K562 (cell line): Measurements from ENCODE around the gene SEC14L1. TPM values are rescaled to one million over a fixed set of nuclear protein-coding genes. Genes with fewer than 3 reads are reported as not detected.

ENCODE experiments used
- KLF13 ChIP-seq: fragments of 450-650 bp; IDR thresholded peaks from 2 replicates; pipeline ENCODE4 v1.6.1; 2016; ENCODE audit warnings: missing genetic modification characterization, low read depth, mild to moderate bottlenecking, missing compliant biosample characterization, moderate library complexity, borderline replicate concordance
- RBM34 ChIP-seq: fragments of 200-400 bp; formaldehyde crosslinking; IDR thresholded peaks from 2 replicates; pipeline ENCODE4 v1.6.1; 2018; ENCODE audit warnings: low read length, borderline replicate concordance; ENCODE audit not compliant: insufficient read depth
- ZNF140 ChIP-seq: fragments of 250-450 bp; sonication (Bioruptor Pico); IDR thresholded peaks from 2 replicates; pipeline ENCODE4 v1.8.0; 2021; ENCODE audit warnings: moderate library complexity, mild to moderate bottlenecking, inconsistent platforms
- ZNF311 ChIP-seq: fragments of 250-450 bp; sonication (Bioruptor Pico); IDR thresholded peaks from 2 replicates; pipeline ENCODE4 v1.4.0; 2020; ENCODE audit warnings: mild to moderate bottlenecking, moderate library complexity
- polyA plus RNA-seq, 8 experiments: library from polyadenylated mRNA; depleted of rRNA in 4 of 8; stranded (reverse) in 5 of 8; unstranded in 3 of 8; fragments of >200 nt; fragmentation: Nextera tagmentation in 2 of 8; fragmentation: Illumina TruSeq in 1 of 8; extraction: Ambion mirVana in 2 of 8; extraction: Trizol in 1 of 8; gene quantifications; 2 replicates each; pipeline versions ENCODE4 v1.2.1 to v1.2.3, GENCODE V29; 2011 to 2014; ENCODE audit warnings: inconsistent platforms in 1 of 8, missing spikeins in 1 of 8
- total RNA-seq, 7 experiments: library from RNA; depleted of rRNA in 6 of 7; stranded (reverse); fragments of >200 nt in 6 of 7; fragmentation: Illumina TruSeq in 2 of 7; extraction: Trizol in 2 of 7; gene quantifications; 2 replicates each; pipeline versions ENCODE4 v1.2.1 to v1.2.3, GENCODE V29; 2011 to 2021; ENCODE audit warnings: low replicate concordance in 1 of 7
- TF ChIP-seq, protein P1 (sequence below), 2 experiments: fragments of 450-650 bp; IDR thresholded peaks; 2 replicates each; pipeline ENCODE4 v1.6.1; 2016; ENCODE audit warnings: mild to moderate bottlenecking in 2 of 2, borderline replicate concordance in 1 of 2, low read depth in 1 of 2, moderate library complexity in 1 of 2
- TF ChIP-seq, protein P2 (sequence below): fragments of 450-650 bp; IDR thresholded peaks from 2 replicates; pipeline ENCODE4 v1.6.1; 2018; ENCODE audit not compliant: partially characterized antibody
- TF ChIP-seq, protein P3 (sequence below): fragments of 250-450 bp; sonication (Bioruptor Pico); IDR thresholded peaks from 2 replicates; pipeline ENCODE4 v1.8.0; 2021; ENCODE audit warnings: moderate library complexity, mild to moderate bottlenecking, inconsistent platforms
- TF ChIP-seq, protein P4 (sequence below): fragments of 250-450 bp; sonication (Bioruptor Pico); IDR thresholded peaks from 2 replicates; pipeline ENCODE4 v1.8.0; 2022; ENCODE audit warnings: inconsistent platforms, mild to moderate bottlenecking, moderate library complexity, borderline replicate concordance

The SEC14L1 gene
- total and polyA plus RNA-seq, 9 of the 15 experiments (the other 6 are each of a cell fraction or from before 2014, with no cell fraction given) = 3.1 to 39.7 (median 15.2) TPM

DNA sequence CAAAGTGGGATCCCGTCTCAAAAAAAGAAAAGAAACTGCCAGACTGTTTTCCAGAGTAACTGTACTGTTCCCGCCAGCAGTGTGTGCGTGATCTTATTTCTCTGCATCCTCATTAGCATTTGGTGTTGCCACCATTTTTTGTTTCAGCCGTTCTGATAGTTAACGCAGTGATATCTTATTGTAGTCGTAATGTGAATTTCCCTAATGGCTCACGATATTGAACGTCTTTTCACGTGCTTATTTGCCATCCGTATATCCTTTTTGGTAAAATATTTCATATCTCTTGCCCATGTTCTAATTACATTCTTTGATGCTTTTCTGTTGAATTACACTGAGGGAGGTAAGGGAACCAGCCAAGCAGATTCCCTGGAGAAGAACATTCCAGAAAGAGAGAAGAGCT lies 92.4 kb downstream of the SEC14L1 start (continued):
- TF ChIP-seq, protein P1, sequence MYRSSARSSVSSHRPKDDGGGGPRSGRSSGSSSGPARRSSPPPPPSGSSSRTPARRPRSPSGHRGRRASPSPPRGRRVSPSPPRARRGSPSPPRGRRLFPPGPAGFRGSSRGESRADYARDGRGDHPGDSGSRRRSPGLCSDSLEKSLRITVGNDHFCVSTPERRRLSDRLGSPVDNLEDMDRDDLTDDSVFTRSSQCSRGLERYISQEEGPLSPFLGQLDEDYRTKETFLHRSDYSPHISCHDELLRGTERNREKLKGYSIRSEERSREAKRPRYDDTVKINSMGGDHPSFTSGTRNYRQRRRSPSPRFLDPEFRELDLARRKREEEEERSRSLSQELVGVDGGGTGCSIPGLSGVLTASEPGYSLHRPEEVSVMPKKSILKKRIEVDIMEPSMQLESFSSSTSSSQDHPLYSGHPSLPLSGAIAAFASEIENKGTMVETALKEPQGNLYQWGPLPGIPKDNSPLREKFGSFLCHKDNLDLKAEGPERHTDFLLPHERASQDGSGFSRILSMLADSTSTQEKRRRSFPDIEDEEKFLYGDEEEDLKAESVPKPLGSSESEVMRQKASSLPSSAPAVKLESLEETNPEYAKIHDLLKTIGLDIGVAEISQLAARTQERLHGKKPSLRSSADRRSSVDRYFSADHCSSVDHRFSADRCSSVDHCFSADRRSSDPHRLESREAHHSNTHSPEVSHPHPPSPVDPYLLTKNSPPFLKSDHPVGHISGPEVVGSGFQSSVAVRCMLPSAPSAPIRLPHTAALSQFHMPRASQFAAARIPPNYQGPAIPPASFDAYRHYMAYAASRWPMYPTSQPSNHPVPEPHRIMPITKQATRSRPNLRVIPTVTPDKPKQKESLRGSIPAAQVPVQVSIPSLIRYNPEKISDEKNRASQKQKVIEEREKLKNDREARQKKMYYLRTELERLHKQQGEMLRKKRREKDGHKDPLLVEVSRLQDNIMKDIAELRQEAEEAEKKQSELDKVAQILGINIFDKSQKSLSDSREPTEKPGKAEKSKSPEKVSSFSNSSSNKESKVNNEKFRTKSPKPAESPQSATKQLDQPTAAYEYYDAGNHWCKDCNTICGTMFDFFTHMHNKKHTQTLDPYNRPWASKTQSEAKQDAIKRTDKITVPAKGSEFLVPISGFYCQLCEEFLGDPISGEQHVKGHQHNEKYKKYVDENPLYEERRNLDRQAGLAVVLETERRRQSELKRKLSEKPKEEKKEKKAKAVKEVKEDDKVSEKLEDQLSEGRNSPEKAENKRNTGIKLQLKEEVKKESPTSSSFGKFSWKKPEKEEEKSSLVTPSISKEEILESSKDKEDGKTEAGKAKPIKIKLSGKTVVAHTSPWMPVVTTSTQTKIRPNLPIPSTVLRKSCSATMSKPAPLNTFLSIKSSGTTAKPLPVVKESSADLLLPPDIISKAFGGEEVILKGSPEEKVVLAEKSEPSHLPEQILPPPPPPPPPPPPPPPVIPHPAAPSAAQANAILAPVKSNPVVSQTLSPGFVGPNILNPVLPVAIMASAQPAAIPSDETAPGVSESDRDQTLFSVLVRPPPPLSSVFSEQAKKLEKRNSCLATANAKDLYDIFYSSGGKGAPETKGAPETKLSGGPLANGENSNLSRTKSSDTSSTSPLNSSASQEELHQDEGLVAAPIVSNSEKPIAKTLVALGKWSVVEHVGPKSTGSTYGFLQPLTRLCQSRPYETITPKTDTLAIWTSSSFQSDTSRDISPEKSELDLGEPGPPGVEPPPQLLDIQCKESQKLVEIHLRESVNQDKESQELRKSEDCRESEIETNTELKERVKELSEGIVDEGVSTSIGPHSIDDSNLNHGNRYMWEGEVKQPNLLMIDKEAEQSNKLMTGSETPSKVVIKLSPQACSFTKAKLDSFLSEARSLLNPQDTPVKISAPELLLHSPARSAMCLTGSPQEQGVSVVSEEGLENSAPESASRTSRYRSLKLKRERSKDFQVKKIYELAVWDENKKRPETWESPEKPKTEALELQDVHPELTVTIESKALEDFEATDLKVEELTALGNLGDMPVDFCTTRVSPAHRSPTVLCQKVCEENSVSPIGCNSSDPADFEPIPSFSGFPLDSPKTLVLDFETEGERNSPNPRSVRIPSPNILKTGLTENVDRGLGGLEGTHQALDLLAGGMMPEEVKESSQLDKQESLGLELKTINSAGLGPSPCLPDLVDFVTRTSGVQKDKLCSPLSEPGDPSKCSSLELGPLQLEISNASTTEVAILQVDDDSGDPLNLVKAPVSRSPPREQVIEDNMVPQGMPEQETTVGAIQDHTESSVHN (IDR thresholded peaks at IDR 0.05; ENCODE audit: borderline replicate concordance in 1 of 2, low read depth in 1 of 2) = no peak
- TF ChIP-seq KLF13 (tag) (no peak), RBM34 (no peak), ZNF311 (CRISPR knock-in tag) (no peak), ZNF140 (peak; percentile 40; the same call in 1 of the 2 replicates)
- TF ChIP-seq, protein P2, sequence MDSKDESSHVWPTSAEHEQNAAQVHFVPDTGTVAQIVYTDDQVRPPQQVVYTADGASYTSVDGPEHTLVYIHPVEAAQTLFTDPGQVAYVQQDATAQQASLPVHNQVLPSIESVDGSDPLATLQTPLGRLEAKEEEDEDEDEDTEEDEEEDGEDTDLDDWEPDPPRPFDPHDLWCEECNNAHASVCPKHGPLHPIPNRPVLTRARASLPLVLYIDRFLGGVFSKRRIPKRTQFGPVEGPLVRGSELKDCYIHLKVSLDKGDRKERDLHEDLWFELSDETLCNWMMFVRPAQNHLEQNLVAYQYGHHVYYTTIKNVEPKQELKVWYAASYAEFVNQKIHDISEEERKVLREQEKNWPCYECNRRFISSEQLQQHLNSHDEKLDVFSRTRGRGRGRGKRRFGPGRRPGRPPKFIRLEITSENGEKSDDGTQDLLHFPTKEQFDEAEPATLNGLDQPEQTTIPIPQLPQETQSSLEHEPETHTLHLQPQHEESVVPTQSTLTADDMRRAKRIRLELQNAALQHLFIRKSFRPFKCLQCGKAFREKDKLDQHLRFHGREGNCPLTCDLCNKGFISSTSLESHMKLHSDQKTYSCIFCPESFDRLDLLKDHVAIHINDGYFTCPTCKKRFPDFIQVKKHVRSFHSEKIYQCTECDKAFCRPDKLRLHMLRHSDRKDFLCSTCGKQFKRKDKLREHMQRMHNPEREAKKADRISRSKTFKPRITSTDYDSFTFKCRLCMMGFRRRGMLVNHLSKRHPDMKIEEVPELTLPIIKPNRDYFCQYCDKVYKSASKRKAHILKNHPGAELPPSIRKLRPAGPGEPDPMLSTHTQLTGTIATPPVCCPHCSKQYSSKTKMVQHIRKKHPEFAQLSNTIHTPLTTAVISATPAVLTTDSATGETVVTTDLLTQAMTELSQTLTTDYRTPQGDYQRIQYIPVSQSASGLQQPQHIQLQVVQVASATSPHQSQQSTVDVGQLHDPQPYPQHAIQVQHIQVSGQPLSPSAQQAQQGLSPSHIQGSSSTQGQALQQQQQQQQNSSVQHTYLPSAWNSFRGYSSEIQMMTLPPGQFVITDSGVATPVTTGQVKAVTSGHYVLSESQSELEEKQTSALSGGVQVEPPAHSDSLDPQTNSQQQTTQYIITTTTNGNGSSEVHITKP = no peak
- TF ChIP-seq, protein P3, sequence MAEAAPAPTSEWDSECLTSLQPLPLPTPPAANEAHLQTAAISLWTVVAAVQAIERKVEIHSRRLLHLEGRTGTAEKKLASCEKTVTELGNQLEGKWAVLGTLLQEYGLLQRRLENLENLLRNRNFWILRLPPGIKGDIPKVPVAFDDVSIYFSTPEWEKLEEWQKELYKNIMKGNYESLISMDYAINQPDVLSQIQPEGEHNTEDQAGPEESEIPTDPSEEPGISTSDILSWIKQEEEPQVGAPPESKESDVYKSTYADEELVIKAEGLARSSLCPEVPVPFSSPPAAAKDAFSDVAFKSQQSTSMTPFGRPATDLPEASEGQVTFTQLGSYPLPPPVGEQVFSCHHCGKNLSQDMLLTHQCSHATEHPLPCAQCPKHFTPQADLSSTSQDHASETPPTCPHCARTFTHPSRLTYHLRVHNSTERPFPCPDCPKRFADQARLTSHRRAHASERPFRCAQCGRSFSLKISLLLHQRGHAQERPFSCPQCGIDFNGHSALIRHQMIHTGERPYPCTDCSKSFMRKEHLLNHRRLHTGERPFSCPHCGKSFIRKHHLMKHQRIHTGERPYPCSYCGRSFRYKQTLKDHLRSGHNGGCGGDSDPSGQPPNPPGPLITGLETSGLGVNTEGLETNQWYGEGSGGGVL (CRISPR knock-in tag) = no peak
- TF ChIP-seq, protein P4, sequence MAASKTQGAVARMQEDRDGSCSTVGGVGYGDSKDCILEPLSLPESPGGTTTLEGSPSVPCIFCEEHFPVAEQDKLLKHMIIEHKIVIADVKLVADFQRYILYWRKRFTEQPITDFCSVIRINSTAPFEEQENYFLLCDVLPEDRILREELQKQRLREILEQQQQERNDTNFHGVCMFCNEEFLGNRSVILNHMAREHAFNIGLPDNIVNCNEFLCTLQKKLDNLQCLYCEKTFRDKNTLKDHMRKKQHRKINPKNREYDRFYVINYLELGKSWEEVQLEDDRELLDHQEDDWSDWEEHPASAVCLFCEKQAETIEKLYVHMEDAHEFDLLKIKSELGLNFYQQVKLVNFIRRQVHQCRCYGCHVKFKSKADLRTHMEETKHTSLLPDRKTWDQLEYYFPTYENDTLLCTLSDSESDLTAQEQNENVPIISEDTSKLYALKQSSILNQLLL = peak; percentile 78; the same call in 1 of the 2 replicates
